PC-3 (cell line): ENCODE measurements around the gene LTBP4. TPM values are rescaled to one million over a fixed set of nuclear protein-coding genes. Genes with fewer than 3 reads are reported as not detected.

ENCODE experiments used
- ATAC-seq: fragments of 200-7000 bp; cut with Tn5 transposase; 2 replicates; pipeline ENCODE4 v1.9.1; 2020; ENCODE audit warnings: mild to moderate bottlenecking, moderate library complexity
- BruUV-seq: library from RNA; stranded (reverse); fragments of 400-500 nt; replicated peaks from 2 replicates; lab custom pipeline; 2021; lab: Mats Ljungman, UMichigan
- CTCF ChIA-PET: fragments of 300-600 bp; sonication (Branson Sonifier 250); formaldehyde crosslinking; loops from one replicate; lab custom pipeline; 2022; ENCODE audit warnings: antibody characterized with exemption; lab: Charles Lee
- POLR2A ChIA-PET: fragments of 300-600 bp; sonication (Branson Sonifier 250); formaldehyde crosslinking; loops from one replicate; lab custom pipeline; 2022; ENCODE audit warnings: antibody characterized with exemption; ENCODE audit not compliant: unreplicated experiment; lab: Charles Lee
- DNase-seq: peaks from one replicate; pipeline ENCODE4 v3.0.0-alpha.2; 2015
- H2AFZ ChIP-seq: fragments of 300-600 bp; sonication (generic); 2 replicates; pipeline ENCODE4 v1.6.0; 2016; ENCODE audit warnings: antibody characterized with exemption, low read length
- H3F3A ChIP-seq: fragments of 300-600 bp; sonication (generic); one replicate; pipeline ENCODE4 v1.6.0; 2017; ENCODE audit warnings: antibody characterized with exemption, low read length, control low read depth, mild to moderate bottlenecking; ENCODE audit not compliant: unreplicated experiment
- H3K27ac ChIP-seq: fragments of 300-600 bp; sonication (generic); 2 replicates; pipeline ENCODE4 v1.5.1; 2016; ENCODE audit warnings: mild to moderate bottlenecking, low read length
- H3K27me3 ChIP-seq: fragments of 300-600 bp; sonication (generic); 2 replicates; pipeline ENCODE4 v1.6.1; 2016; ENCODE audit warnings: low read length, mixed read lengths
- H3K36me3 ChIP-seq: fragments of 300-600 bp; sonication (generic); 2 replicates; pipeline ENCODE4 v1.6.1; 2016; ENCODE audit warnings: low read depth, mixed run types, low read length, mixed read lengths
- H3K4me1 ChIP-seq: fragments of 300-600 bp; sonication (generic); 2 replicates; pipeline ENCODE4 v1.5.1; 2016; ENCODE audit warnings: low read length; ENCODE audit not compliant: insufficient read depth
- H3K4me2 ChIP-seq: fragments of 300-600 bp; sonication (generic); 2 replicates; pipeline ENCODE4 v1.6.0; 2016; ENCODE audit warnings: low read length
- H3K4me3 ChIP-seq: fragments of 300-600 bp; sonication (generic); 2 replicates; pipeline ENCODE4 v1.5.1; 2016; ENCODE audit warnings: mild to moderate bottlenecking, low read length, mixed read lengths
- H3K79me2 ChIP-seq: fragments of 300-600 bp; sonication (generic); 2 replicates; pipeline ENCODE4 v1.6.1; 2017; ENCODE audit warnings: low read length, mixed read lengths
- H3K9ac ChIP-seq: fragments of 300-600 bp; sonication (generic); 2 replicates; pipeline ENCODE4 v1.6.0; 2016; ENCODE audit warnings: mild to moderate bottlenecking, low read length
- H3K9me2 ChIP-seq: fragments of 300-600 bp; sonication (generic); replicated peaks from 2 replicates; pipeline ENCODE4 v1.6.1; 2016; ENCODE audit warnings: mixed run types, low read length, mixed read lengths
- H3K9me3 ChIP-seq: fragments of 300-600 bp; sonication (generic); 2 replicates; pipeline ENCODE4 v1.6.1; 2016; ENCODE audit warnings: low read length, mixed read lengths
- H4K20me1 ChIP-seq: fragments of 300-600 bp; sonication (generic); 2 replicates; pipeline ENCODE4 v1.6.1; 2016; ENCODE audit warnings: low read length, mixed read lengths
- EZH2 ChIP-seq: fragments of 300-600 bp; sonication (generic); IDR thresholded peaks from one replicate; pipeline ENCODE4 v1.6.1; 2017; ENCODE audit warnings: antibody characterized with exemption, mild to moderate bottlenecking, low read length; ENCODE audit not compliant: unreplicated experiment
- EZH2phosphoT487 ChIP-seq: fragments of 300-600 bp; sonication (generic); IDR thresholded peaks from 2 replicates; pipeline ENCODE4 v1.6.1; 2018; ENCODE audit warnings: mild to moderate bottlenecking, antibody characterized with exemption, low read length, borderline replicate concordance
- intact Hi-C: fragments of 100-400 bp; cut with micrococcal nuclease; formaldehyde crosslinking; loops from 2 replicates; pipeline ENCODE4 v1.9.0; 2023
- total RNA-seq: library from RNA; depleted of rRNA; stranded (reverse); fragments of >200 nt; gene quantifications from 2 replicates; pipeline ENCODE4 v1.2.3, GENCODE V29; 2014
- TF ChIP-seq, protein P1 (sequence below): fragments of 300-600 bp; sonication (generic); conservative IDR thresholded peaks from 2 replicates; pipeline ENCODE4 v1.5.1; 2017; ENCODE audit warnings: antibody characterized with exemption, low read depth, mild to moderate bottlenecking, low read length

The LTBP4 gene
- total RNA-seq, 1 experiment from 2014 or later: 8.9 TPM

DNA sequence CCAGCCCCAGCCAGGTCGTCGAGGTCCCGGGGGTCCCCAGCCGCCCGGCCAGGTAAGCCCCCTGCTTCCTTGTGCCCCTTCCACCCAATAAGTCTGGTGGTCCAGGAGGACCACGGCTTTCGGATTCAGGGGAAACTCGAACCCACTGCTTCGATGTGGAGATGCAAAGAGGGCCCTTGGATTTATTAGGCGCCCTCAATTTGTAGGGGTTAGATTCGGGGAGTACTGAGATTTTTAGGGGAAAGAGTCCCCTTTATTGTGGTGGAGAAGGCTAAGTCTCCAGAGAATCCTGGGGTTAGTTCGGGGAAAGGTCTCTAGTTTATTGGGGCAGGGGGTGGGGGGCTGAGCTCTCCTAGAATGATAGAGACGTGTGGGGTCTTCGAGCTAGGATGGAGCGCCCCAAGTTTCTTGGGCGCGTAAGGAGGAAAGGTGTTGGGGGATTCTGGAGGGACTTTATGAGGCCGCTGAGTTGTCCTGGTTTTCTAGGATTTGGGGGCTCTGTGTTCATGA is 3.8 kb upstream of the LTBP4 start:
- POLR2A ChIA-PET: no interaction called here
- intact Hi-C loops: no loop called here
- Histone ChIP-seq H3K9ac (peak overlapping the region; percentile 28; the same call in 1 of the 2 replicates), H3K27me3 (no peaks in the 10 kb centered on the region), H3K4me2 (peak overlapping the region; percentile 93), H3K27ac (no peak overlapping the region), H4K20me1 (no peaks in the 10 kb centered on the region), H2AFZ (peak overlapping the region; percentile 65; the same call in 1 of the 2 replicates), H3K4me1 (peaks cover 24% of the 10 kb centered on the region), H3K79me2 (no peaks in the 10 kb centered on the region), H3K9me2 (no peaks in the 10 kb centered on the region), H3K36me3 (peaks cover 2% of the 10 kb centered on the region; the same call in 1 of the 2 replicates), H3K9me3 (no peaks in the 10 kb centered on the region), H3K4me3 (peak overlapping the region; percentile 68), H3F3A (no peaks in the 10 kb centered on the region)
- no peak for DNase-seq
- TF ChIP-seq EZH2 (no peak), EZH2phosphoT487 (no peak)
- TF ChIP-seq, protein P1, sequence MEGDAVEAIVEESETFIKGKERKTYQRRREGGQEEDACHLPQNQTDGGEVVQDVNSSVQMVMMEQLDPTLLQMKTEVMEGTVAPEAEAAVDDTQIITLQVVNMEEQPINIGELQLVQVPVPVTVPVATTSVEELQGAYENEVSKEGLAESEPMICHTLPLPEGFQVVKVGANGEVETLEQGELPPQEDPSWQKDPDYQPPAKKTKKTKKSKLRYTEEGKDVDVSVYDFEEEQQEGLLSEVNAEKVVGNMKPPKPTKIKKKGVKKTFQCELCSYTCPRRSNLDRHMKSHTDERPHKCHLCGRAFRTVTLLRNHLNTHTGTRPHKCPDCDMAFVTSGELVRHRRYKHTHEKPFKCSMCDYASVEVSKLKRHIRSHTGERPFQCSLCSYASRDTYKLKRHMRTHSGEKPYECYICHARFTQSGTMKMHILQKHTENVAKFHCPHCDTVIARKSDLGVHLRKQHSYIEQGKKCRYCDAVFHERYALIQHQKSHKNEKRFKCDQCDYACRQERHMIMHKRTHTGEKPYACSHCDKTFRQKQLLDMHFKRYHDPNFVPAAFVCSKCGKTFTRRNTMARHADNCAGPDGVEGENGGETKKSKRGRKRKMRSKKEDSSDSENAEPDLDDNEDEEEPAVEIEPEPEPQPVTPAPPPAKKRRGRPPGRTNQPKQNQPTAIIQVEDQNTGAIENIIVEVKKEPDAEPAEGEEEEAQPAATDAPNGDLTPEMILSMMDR: no peak
- CTCF ChIA-PET: no interaction called here
- BruUV-seq: no TSS peak
- ATAC-seq: no peak

GRCh38 chr19:40598121-40598917 is 2.9 kb upstream of the LTBP4 start:
- Histone ChIP-seq H3K27me3 (no peaks in the 10 kb centered on the region), H3K4me1 (peaks cover 34% of the 10 kb centered on the region), H4K20me1 (no peaks in the 10 kb centered on the region), H3K9ac (peak overlapping the region; percentile 20; the same call in 1 of the 2 replicates), H3K4me2 (peak overlapping the region; percentile 93), H3K9me2 (no peaks in the 10 kb centered on the region), H3K36me3 (peaks cover 2% of the 10 kb centered on the region; the same call in 1 of the 2 replicates), H3K9me3 (no peaks in the 10 kb centered on the region), H3F3A (no peaks in the 10 kb centered on the region), H3K79me2 (no peaks in the 10 kb centered on the region), H3K4me3 (peak overlapping the region; percentile 65), H2AFZ (peak overlapping the region; percentile 80), H3K27ac (0 out of 2 replicates have a peak overlapping the region, but pooled peaks have one; percentile 9)
- peak; percentile 49 for ATAC-seq
- CTCF ChIA-PET: interaction anchor here (0.6 kb wide), 1 partner anchor 127 kb away, joined by 3 read pairs; no protein-coding TSS in a partner anchor
- peak; percentile 89 for DNase-seq
- POLR2A ChIA-PET: no interaction called here
- intact Hi-C loops: loop anchor here (1.0 to 2.0 kb wide), 2 partner anchors 49 to 134 kb away; partner anchors contain the start of gene BLVRB
- TF ChIP-seq EZH2: no peak
- TF ChIP-seq, protein P1: peak; percentile 92
- TF ChIP-seq EZH2phosphoT487: no peak
- BruUV-seq: no TSS peak
